ENCODE data around the gene IRX4.
"Not testable (repeated sequence)": the region's sequence is repeated elsewhere in the genome, so short reads cannot be mapped to it uniquely, and the experiment has no call there.

Gene IRX4

DNA sequence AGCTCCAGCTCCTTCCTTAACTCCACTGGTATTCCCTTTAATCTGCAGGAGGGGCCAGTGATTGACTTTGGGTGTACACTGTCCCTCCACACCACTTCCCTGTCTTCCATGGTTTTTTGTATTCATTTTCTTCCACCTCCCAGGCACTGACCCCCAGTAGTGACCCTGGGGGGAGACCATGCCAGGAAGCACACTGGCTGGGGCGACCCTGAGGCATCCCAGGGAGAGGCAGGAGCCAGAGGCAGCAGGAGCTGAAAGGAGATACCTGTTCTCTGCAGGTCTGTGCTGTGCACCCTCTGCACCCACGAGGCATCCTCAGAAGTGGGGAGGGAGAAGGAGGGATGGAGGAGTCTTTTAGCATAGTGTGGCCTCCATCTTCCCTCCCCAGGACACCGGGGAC, 27.6 kb downstream of the IRX4 start:
- DNase-seq, result no peak

DNA sequence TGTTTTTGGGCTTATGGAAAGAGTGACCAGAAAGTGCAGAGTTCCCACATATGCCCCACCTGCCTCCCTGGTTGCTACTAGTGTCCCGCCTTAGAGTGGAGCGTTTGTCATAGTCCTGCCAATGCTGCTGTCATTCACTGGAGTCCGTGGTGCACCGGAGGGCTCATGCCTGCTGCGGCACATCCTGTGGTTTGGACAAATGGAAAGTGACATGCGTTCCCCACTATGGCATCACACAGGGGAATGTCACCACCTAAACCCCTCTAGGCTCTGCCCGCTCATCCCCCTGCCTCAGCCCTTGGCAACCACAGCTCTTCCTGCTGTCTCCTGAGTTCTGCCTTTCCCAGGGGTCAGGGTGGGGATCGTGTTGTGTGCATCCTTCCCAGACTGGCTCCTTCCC, 29.2 kb downstream of the IRX4 start:
- DNase-seq, result no peak

DNA sequence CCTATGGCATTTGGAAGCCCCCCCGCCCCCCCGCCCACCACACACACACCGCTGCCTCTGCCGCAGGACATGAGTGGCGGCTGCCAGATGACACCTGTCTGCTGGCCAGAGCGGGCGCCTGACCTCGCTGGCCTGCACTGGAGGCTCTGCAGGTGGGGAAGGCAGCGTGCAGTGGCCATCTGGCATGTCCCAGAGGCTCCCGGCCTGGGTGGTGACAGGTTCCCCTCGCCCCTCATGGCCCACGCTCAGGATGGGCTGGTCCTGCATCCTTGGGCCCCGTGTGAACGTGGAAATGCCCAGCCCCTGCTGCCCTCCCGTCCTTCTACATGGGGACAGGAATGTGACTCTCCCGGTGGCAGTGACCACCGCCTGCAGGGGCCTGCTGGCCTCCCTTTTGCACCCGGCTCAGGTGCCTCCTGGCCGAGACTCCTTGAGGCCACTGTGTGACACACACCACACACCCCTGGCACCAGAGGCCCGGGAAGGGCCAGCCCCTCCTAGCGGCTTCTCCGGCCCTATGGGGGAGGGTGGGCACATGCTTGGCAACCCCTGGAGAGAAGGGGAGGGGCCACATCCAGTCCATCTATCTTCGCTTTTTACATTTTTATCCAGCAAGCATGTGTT, 30.3 kb downstream of the IRX4 start:
- no peak for DNase-seq

DNA sequence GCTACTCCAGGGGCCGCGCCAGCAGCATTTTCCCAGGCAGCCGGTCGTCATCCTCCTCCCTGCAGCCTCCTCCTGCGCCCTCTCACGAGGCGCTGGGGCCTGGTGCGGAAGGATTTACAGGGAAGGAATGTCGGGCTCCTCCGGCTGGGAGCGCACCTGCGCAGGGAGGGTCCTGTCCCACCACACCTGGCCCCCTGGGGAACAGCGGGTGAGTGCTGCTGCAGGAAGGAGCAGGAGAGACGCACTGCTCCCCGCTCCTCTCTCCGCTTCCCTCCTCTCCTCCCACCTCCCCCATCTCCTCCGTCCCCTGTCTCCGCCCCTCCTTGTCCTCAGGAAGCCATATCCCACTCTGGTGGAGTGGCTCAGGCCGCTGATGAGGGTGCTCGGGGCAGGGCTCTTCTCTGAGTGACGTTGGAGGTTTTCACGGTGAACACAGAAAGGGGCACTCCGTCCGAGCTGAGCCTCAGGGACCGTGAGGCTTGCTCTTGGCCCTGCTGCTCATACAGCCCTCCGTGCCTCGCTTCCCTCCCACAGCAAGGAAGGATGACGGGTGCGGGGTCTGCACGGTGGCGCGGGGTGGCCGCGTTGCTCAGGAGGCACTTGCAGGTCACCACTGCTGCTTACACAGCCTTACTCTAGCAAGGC, 31.3 kb downstream of the IRX4 start:
- DNase-seq, result no peak

DNA sequence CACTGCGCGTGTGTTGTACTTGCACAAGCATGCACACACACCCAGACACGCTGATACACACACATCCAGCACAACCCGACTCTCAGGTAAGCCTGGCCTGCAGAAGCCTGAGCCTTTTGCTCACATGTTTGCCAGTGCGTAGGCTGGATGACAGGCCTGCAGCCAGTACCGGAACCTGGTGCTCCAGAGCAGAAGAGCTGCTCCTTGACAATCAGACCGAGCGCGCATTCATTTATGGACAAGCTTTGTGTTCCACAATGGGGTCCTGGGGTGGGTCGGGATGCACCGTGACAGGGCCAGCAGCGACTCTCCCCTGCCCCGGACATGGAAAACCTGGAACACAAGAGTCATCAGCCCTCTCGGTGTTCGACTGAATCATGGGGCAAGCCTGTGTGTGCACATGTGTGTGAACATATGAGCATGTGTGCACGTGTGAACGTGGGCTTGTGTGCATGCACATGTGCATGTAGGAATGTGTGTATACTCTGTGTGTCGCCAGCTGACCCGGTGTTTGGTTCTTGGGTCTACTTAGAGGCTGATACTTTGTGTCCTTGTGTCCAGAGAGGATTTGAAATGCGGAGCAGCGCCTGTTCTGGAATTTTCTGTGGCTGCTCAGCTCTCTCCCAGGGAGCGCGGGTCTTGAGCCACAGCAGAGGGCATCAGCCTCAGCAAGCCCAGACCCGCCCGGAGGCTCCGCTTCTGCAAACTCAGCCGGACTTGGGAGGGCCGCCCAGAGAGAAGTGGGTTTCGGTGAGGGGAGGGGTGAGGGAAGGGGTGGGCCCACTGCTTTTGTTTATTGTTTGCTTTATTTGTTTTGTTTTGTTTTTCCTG, 32.2 kb downstream of the IRX4 start:
- DNase-seq, result no peak

DNA sequence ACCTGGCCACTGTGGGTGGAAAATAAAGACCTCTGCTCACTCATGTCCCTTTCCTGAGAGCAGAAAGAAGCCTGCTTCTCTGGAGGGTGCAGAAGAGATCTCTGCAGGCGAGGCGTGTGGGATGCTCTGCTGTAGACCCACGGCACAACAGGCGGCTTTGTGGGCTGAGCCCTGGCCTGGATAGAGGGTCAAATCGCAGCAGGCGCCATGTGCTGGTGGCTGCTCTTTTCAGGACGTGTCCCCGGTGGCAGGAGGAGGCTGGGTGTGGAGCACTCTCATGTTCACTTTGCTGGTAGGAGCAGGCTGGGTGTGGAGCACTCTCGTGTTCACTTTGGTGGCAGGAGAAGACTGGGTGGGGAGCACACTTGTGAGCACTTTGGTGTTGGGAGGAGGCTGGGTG, 35.1 kb downstream of the IRX4 start:
- DNase-seq, result no peak

DNA sequence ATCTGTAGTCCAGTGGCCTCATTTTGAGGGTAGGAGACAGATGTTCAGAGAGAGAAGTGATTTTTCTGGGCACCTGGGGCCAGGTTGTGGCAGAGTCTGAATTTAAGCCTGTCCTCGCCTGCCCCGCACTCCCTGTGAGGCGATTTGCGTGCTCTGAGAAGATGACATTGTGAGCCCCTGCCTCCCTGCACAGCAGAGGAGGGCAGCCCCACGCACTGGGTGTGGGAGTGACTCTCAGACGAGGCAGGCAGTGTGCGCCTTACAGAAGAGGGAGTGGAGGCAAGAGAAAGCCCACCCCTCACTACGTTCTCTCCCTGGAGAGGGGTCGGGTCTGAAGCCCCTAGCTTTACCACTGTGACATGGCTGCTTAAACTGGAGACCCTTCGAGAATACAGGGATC, 35.7 kb downstream of the IRX4 start:
- DNase-seq, result no peak

DNA sequence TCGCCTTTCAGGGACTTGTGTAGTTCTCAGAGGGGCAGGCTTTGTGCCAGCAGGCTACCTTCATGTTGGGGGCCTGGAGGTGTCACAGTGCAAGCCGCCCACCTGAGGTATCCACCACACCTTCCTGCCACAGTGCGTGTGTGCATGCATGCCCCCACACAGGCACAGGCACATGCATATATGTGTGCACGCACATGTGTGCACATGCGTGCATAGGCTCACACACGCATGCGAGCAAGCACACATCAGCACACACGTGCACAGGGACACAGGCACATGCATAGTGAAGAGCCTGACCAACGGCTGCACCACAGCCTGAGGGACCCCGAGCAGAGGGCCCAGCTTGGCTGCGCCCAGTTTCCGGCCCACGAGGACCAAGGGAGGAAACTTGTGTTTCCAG, 36.1 kb downstream of the IRX4 start:
- no peak for DNase-seq

DNA sequence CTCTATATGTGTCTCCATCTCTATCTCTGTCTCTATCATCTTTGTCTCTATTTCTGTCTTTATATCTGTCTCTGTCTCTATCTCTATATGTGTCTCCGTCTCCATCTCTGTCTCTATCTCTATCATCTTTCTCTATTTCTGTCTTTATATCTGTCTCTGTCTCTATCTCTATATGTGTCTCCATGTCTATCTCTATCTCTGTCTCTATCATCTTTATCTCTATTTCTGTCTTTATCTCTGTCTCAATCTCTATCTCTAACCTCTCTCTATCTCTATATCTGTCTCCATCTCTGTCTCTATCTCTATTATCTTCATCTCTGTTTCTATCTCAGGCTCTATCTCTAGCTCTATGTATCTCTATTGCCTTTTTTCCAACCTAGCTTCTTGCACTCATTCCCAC, 37.0 kb downstream of the IRX4 start:
- no peak for DNase-seq

DNA sequence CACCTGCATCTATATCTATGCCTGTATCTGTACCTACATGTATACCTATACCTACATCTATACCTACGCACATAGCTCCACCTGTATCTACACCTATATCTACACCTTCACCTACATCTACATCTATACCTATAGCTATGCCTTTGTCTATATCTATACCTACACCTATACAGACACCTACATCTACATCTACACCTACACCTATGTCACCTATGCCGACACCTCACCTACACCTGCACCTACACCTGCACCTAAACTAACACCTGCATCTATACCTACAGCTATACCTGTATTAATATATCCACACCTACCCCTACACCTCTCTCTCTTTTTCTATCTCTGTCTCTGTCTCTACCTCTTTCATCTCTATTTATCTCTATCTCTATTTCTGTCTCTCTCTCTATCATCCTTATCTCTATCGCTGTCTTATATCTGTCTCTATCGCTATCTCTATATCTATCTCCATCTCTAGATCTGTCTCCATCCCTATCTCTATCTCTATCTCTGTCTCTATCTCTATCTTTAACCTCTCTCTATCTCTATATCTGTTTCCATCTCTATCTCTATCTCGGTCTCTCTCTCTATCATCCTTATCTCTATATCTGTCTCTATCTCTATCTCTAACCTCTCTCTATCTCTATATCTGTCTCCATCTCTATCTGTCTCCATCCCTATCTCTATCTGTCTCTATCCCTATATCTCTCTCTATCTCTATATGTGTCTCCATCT, 37.9 kb downstream of the IRX4 start:
- DNase-seq, result no peak

DNA sequence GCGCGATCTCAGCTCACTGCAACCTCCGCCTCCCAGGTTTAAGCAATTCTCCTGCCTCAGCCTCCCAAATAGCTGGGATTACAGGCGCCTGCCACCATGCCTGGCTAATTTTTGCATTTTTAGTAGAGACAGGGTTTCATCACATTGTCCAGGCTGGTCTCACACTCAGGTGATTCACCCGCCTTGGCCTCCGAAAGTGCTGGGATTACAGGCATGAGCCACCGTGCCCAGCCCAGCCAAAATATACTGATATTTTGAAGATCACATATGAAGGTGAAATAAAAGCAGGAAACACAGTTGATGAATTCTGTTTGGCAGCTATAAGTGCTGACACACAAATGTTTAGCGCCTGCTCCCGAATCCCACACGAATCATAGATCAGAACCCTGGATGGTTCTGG, 39.0 kb downstream of the IRX4 start:
- not testable (repeated sequence) for DNase-seq

DNA sequence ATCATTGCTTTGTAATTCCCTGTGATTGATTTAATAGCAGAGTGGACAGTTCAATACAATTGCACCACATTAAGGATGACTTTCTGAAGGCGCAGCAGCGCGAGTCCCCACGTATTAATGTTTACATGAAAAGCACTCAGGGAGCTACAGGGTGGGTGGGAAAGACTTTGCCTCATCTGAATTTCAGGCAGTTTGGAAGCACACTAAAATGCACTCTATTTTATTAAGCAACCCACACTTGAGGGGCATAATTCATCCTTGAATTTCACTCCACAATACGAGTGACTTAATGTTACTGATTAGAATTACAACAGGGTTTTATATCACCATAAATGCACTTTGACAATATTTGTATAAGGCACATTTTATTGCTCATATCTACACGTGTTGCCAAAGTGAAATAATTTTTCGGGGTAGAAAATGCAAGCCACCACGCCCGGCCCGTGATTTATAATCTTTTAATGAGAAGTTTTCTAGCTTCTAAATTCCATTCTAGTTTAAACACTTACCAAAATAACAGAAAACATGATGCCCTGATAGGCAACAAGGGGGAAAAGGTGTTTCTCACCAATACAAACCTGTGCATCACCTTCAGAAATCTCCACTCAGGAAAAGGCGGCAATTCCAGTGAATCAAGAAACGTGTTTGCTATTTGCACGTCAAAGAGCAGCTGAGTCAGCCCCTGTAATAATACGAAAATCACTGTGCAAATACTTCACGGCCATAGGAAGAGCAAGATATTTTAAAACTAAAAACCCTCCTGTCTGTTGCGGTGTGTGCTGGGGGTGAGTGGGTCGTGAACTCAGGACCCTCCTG, 40.5 kb downstream of the IRX4 start:
- no peak for DNase-seq

DNA sequence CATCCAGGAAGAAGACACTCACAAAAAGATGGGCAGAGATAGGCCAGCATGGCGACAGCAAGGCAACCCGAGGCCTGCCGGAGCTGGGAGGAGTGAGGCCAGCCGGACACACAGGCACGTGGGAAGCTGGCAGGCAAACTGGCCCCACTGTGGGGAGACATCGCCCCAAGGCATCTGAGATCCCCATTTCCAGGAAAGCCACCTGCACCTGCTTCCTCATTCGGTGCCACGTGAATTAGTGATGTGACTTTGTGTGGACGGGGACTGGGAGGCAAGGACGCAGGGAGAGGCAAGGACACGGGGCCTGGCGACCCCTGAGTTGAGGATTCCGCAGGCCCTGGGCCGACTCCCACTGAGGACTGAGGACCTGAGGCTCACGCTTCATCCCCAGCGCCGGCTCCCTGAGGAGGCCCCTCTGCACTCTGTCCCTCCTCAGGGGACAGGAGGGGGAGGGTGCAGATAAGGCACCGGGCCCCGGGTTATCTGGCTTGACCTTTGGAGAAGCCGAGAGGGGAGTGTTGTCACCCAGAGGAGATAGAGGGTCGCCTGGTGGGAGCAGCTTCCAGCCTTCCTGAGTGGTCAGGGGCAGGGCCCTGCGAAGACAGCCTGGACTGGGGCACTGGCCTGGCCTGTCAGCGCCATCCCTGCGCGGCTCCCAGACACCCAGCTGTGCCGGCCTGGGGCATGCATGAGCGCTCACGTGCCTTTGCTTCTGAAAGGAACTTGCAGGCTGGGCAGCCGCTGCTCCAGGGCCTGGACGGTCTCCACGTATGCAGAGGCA, 41.8 kb downstream of the IRX4 start:
- no peak for DNase-seq

DNA sequence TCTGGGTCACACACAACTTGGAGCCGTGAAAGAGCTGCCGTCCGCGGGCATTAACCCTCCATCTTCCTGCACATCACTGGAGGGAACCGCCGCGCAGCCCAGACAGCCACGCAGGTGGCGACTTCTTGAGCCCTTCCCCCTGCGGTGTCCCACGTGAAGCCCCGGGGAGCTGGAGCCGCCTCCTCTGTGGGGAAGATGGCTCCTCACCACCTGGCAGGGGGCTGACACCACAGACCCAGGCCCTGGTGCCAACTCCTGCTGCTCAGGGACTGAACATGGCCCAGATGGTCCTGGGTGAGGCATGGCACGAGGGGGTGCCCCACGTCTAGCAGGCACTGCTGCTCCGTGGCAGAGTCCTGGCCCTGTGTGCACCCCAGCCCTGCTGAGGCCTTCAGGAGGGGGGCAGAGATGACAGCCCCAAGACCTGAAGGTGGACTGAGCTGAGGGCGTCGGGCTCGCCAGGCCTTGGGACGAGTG, 42.6 kb downstream of the IRX4 start:
- no peak for DNase-seq

DNA sequence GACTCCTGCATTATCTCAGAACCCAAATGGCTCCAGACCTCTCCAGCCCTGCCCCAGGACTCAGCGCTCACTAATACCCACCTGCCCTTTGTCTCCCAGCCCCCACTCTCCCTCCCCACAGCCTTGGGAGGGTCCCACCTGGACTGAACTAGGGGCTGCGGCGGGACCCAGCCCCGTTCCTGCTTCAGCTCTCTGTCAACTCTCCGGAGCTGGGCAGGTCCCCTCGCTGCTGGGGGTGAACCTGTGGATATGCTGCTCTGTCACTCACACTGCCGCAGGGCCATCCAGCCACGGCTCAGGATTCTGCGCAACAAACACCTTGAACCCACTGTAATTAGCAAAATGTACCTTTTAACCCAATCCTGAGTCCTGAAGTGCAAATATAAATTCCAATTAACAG, 44.7 kb downstream of the IRX4 start:
- no peak for DNase-seq

DNA sequence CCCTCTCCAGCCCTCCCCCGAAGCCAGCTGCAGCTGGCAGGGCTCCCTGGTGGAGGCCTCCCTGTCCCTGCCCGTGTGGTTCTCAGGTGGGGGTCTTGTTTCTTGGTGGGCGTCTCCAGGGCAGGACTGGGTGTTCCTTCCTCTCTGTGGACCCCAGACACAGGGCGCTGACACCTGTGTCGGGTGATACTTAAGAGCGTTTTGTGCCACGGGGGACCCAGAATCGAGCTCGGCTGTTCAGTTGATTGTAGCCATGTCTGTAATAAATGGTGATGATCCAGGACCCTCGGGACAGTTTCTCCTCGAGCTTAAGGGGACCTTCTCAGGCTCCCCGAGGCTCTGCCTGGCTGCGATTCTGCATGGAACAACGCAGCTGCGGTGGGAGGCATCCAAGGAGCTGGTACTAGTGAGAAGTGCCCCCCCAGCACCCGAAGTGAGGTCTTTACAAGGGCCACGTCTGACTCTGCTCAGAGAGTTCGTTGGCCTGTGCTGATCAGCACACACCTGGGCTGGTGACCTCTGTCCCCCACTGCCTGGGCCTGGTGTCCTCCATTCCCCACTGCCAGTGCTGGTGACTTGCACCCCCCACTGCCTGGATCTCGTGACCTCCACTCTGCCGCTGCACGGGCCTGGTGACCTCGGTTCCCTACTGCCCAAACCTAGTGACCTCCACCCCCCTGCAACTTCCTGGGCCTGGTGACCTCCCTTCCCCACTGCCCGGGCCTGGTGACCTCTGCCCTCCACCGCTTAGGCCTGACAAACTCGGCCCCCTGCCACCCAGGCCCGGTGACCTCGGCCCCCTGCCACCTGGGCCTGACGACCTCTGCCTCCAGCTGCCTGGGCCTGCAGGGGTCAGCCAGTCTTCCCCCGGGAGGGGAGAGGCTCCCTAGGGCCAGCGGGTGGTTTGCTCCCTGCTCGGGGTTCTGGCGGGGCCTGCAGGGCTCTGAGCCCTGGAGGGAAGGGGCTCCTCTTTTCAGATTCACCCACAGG, 45.5 kb downstream of the IRX4 start:
- no peak for DNase-seq

DNA sequence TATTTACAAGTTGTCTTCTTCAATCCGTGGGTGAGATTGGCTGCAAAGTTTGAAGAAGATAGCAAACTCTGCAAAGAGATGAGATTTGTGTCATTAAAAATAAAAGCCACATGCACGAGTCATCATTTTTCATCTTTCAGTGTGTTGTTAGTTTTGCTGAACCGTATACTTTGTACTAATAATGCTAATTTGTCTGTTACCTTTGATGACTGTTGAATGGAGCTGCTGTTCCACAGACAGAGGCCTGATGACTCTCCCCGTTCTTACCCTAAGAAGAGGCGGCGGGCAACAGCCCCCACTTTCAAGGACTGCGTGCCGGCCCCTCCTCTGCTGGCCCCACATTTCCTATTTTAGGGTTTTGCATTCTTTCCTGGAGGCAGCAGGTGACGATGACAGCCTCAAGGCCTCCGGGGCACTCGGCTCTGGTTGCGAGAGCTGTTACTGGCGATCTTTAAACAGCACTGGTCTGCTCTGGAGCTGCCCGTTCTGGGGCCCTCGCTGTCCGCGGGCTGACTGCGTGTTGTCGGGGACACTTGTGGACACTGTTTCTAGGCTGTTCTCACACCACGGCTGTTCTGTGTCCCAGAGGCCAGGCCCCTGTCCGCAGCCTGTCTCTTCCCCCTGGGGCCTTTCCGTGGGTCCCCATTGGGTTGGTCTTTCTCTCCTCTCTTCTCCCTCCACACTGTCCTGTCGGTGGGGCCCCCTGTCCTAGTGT, 46.4 kb downstream of the IRX4 start:
- no peak for DNase-seq

DNA sequence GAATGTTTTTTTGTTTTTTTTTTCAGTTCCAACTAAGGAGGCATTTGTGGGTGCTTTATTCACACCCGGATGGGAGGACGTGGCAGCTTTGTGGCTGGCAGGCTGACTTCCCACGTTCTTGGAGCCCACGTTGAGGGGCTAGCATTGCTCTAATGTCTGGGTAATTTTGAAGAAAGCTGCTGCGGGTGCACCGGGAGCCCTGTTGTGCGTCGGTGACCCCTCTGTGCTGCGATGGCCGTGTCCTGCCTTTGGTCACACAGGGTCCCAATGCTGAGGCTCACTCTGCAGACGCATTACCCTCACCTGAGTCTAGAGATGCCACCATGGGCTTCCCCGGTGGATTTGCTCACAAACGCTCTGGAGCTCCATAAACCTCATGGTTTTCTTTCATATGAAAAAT, 47.3 kb downstream of the IRX4 start:
- DNase-seq, result no peak

DNA sequence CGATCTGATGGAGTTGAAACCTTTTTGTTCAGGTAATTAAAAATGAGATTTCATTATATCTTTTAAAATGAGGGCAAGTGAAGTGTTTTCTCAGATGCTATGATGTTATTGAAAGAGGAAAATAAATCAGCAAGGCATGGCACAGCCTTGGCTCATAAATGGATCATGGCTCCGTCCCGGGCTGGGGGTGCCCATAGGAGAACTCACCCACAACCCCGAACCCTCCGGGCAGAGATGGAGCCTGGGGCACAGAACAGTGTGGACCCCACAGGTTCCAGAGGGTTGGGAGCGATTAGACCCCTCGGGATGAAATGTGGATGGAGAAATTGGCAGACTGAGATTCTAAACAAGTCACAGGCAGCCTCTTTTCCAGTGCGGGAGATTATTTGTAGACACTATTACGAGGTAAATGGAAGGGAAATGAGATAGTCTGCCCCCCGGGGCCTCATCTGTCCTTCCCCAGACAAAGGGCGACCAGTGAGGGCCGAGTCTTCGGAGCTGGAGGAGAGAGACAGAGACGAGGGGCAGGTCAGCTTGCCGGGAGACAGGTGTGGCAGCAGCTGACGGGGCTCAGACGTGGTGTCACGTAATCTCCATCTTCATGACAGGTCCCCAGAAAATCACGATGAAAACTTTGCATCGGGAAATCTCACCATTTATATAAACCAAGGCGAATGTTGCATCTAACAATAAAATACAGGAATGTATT, 47.9 kb downstream of the IRX4 start:
- DNase-seq, result no peak

All from activated CD4-positive, alpha-beta T cell treated with anti-CD3 and anti-CD28 coated beads, Interleukin-2, amount 50 U/mL, for 16 hours (primary cell).